Cortex of kidney (tissue), 1 donor: Measurements from ENCODE around the gene EPHA6.

Experiments
- DNase-seq: peaks from one replicate; lab custom pipeline; 2025; lab: John Stamatoyannopoulos, UW

EPHA6 gene

GRCh38 chr3:96813820-96814650 is at the start of gene EPHA6:
TSS of gene EPHA6 (plus strand) at chr3:96814594.
- DNase-seq, result no peak

DNA sequence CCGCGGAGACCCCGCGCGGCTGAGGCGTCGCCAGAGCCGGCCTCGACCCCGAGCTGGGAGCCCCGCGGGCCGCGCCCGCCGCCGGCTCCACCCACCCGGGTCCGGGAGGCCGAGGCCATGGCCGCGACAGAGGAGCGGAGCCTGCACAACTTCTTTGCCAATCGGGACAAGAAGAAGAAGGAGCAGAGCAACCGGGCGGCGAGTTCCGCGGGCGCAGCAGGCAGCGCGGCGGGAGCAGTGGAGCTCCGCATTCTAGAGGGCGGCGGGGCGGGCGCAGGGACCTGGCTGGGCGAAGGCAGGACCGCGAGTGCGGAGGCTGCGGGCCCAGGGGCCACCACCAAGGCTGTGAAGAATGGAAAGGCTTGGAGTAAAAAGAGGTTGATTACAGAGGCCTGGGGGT is 37.6 kb upstream of the EPHA6 start:
- DNase-seq, result no peak

- DNase-seq, result no peak
Observed at GRCh38 chr3:96779810-96780209, 34.6 kb upstream of the EPHA6 start.

GRCh38 chr3:96796101-96796500 is 18.3 kb upstream of the EPHA6 start:
- no peak for DNase-seq

- no peak for DNase-seq
Observed at GRCh38 chr3:96803870-96804269, 10.5 kb upstream of the EPHA6 start.

- DNase-seq, result no peak
Observed at GRCh38 chr3:96806341-96806740, 8.1 kb upstream of the EPHA6 start.

- no peak for DNase-seq
Observed at GRCh38 chr3:96813134-96813819, 1.1 kb upstream of the EPHA6 start.

DNA sequence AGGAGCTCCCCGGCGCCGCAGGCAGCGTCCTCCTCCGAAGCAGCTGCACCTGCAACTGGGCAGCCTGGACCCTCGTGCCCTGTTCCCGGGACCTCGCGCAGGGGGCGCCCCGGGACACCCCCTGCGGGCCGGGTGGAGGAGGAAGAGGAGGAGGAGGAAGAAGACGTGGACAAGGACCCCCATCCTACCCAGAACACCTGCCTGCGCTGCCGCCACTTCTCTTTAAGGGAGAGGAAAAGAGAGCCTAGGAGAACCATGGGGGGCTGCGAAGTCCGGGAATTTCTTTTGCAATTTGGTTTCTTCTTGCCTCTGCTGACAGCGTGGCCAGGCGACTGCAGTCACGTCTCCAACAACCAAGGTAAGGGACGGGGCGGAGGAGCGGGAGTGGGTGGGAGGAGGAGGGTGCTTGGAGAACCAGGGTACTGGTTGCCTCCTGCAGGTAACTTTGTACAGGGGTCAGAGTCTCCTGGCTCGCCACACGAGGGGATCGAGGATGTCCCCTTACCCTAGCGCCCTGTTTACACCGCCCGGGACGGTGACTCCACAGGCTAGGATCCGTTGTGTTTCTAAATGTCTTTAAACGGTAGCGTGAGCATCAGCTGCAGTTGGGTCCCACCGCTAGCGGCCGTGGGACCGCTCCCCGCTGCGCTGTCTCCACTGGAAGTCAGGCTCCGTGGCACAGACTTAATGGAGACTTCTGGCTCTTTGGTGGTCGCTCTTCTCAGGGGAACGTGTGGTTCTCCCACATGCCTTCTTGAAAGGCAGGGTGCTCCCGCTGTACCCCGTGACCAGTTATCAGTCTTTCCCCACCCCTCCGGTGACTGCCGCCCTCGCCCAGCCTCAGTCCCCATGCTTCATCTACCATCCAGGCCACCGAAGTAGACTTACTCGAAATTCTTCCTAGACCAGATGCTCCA is 515 bp downstream of the EPHA6 start:
- no peak for DNase-seq

GRCh38 chr3:96831175-96831574 is 16.8 kb downstream of the EPHA6 start:
- no peak for DNase-seq

DNA sequence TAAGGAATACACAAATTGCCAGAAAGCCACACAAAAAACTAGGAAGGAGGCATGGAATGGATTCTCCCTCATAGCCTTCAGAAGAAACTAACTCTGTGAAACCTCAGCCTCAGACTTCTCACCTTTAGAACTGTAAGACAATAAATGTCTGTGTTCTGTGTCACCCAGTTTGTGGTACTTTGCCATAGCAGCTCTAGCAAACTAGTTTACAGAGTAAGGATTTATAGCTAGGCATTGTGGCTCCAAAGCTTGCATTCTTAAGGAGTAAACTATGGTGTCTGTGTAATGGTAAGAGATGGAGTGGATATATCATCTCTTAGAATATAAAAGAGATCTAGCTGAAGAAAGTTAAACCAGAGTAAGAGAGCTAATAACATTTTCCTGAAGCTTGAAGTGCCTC is 18.9 kb downstream of the EPHA6 start:
- DNase-seq, result no peak

- no peak for DNase-seq
Observed at GRCh38 chr3:96836153-96836915, 21.9 kb downstream of the EPHA6 start.

DNA sequence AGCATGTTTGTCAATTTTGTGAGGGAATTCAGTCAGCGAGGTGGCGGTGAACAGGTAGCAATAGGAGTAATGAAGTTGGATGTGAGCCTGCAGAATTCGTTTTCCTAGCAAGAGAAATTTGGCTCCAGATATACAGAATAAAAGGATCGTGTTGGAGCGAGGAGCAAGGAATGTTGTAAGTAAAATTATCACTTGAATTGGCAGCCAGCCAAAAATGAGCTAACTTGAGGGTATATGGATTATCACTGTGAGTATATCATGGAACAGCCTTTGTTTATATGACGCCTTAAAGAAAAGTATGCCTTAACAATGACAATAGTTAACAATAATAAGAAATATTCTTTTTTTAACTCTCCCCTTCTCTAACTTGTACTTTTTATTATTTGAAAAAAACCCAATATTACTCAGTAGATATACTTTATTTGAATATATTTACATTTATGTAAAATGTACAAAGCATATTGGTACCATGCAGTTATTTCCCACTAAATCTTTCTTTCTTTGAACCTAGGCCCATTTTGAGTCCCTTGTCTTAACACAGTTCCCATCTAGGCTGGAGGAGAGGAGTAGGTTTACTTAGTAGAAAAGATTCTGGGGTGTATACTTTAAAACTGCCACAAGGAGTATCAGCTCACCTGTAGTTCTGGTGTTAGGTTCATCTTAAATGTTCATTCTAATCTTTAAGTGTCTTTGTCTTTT is 29.3 kb downstream of the EPHA6 start:
- DNase-seq, result no peak

DNA sequence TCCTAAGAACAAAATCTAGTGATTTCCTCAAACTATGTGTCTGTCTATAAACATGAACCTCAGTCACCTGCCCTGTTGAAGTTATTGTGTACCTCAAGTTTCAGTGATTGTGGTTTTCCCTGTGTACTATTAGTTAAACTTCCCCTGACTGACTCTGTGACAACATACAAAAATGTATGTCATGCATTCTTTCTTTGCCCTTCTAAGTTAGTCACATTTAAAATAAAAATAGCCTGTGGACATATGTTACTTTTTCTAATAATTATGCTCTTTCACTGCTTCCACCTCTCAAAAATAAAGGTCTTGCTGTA is 29.8 kb downstream of the EPHA6 start:
- no peak for DNase-seq

DNA sequence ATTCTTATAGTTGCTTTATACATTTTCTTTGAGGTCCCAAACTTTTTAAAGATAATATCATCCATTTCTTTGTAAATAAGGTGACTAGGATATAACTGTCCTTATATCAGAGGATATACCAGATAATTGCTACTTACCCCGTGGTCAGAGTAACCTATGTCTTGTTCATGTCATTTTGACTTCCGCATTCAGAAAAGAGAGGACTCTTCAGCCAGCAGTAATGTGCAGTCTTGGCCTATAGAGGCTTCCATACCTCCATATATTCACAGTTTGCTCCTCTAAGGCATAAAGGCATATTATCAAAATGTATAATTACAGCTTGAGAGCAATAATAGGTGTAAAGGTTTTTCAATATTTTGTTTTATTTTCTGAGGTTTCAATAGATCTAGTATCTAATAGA is 38.5 kb downstream of the EPHA6 start:
- no peak for DNase-seq

DNA sequence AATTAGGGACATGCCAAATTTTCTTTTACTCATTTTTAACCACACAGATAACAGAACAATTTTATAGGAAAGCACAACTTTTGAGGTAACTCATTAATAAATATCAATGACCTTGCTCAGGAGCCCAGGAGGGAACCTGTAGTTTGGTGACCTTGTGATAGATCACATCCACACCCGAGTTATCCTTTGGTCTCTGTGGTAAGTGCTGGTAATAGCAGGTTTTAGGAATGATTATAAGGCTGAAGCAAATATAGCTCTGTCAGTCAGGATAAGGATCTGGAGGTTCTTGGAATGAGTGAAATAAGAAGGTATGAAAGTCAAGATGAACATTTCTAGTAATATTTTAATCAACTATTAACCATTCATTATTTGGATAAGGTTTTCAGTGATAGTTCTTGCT is 46.5 kb downstream of the EPHA6 start:
- no peak for DNase-seq

- DNase-seq, result no peak
Observed at GRCh38 chr3:96863129-96863740, 48.8 kb downstream of the EPHA6 start.

DNA sequence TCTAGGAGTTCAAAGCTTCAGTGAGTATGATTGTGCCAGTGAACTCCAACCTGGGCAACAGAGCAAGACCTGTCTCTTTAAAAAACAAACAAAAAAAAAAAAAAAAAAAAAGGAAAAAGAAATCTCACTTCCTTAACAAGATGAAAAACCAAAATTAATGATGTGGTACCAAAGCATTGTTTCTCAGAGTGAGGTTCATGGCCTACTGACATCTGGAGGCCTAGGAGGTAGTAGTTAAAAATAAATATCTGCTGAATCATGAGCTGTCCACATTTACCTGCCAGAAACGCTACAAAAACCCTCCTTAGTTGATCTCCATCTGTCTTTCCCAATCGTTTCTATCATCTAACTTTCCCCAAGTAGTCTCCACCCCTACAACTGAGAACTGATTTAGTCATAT is 51.2 kb downstream of the EPHA6 start:
- DNase-seq, result no peak

- no peak for DNase-seq
Observed at GRCh38 chr3:96869316-96869715, 54.9 kb downstream of the EPHA6 start.

DNA sequence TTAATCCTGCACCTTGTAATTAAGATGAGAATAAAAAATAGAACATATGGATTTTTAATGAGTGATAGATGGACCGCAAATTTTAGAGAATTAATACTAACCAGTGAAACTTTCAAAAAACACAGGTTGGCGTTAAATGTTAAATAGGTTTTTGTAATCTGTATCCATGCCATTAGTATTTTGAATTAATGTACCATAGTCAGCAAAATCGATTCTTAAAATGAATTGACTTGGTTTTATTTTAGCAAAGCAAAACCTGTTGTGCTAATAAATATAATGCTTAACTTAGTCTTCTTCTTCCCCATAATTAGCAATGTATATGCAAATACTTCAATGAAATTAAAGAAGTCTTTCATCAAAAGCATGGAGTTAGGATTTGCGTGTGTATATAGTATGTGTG is 63.1 kb downstream of the EPHA6 start:
- DNase-seq, result no peak

DNA sequence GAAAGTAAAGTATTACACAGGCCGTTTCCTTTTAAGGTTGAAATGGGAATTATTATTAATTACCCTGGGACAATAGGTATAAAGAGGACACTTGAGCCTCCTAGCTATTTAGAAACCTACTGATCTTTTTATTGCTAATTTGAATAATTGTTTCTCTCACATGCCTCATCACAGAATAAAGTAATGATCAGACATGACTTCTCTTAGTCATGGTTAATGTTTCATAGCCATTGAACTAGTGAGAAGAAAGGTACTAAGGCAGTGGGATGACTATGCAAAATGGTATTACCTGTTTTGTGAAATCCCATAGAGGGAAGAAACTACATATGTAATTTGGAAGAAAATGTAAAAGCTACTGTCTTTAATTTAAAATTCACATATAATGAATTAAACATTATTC is 85.6 kb downstream of the EPHA6 start:
- no peak for DNase-seq

DNA sequence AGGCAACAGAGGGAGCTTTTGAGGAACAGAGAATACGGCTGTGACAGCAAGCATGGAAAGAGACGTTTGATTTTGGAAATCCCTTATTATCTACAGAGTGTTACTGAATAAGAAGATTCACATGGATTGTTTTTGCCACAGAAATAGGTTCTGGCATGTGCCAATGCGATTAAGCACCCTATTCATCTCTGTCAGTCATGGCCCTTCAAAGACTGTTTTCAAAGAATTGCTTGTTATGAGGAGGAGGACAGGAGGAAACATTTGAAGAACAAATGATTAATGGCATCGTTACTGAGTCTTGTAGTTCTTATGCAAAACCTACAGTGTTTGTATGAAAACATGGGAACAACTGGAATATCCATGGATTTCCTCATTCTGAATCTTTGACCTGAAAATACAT is 86.2 kb downstream of the EPHA6 start:
- DNase-seq, result no peak
